ENCODE data around the gene MOK. TPM values are rescaled to one million over a fixed set of nuclear protein-coding genes. Genes with fewer than 3 reads are reported as not detected.
A peak's percentile ranks its signal among the peaks of the same experiment; 100 is the strongest.
"Not testable (repeated sequence)": the region's sequence is repeated elsewhere in the genome, so short reads cannot be mapped to it uniquely, and the experiment has no call there.

MOK gene
- total RNA-seq, 1 experiment from 2014 or later: 98.9 TPM

- DNase-seq (ENCODE audit: low read depth, low spot score); in situ Hi-C loops (cut with HindIII; ENCODE audit: low pct_unique_long_range_greater_than_20kb, low sequenced_read_pairs): not testable (repeated sequence)
Measured at GRCh38 chr14:102298303-102299070, 6.5 kb downstream of the MOK start.

DNA sequence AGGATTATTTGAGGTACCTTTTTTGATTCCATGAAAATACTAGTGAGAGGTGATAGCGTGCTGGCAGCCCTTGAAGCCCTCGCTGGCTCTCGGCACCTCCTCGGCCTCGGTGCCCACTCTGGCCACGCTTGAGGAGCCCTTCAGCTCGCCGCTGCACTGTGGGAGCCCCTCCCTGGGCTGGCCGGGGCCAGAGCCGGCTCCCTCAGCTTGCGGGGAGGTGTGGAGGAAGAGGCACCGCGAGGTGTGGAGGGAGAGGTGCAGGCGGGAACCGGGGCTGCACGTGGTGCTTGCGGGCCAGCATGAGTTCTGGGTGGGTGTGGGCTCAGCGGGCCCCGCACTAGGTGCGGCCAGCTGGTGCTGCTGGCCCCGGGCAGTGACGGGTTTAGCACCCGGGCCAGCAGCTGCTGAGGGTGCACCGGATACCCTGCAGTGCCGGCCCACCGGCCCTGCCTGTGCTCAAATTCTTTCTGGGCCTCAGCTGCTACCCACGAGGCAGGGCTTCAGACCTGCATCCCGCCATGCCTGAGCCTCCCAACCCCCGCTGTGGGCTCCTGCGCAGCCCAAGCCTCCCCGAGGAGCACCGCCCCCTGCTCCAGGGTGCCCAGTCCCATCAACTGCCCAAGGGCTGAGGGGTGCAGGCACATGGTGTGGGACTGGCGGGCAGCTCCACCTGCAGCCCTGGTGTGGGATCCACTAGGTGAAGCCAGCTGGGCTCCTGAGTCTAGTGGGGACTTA lies 7.4 kb downstream of the MOK start:
- in situ Hi-C loops (cut with HindIII; ENCODE audit: low pct_unique_long_range_greater_than_20kb, low sequenced_read_pairs): no loop called here
- no peak for DNase-seq (ENCODE audit: low read depth, low spot score)

GRCh38 chr14:102295270-102295669 lies 9.7 kb downstream of the MOK start:
- DNase-seq (ENCODE audit: low read depth, low spot score): peak; percentile 66
- in situ Hi-C loops (cut with HindIII; ENCODE audit: low pct_unique_long_range_greater_than_20kb, low sequenced_read_pairs): no loop called here

GRCh38 chr14:102293781-102294180 lies 11.2 kb downstream of the MOK start:
- in situ Hi-C loops (cut with HindIII; ENCODE audit: low pct_unique_long_range_greater_than_20kb, low sequenced_read_pairs): no loop called here
- DNase-seq (ENCODE audit: low read depth, low spot score): no peak

- no peak for DNase-seq (ENCODE audit: low read depth, low spot score)
- in situ Hi-C loops (cut with HindIII; ENCODE audit: low pct_unique_long_range_greater_than_20kb, low sequenced_read_pairs): no loop called here
Measured at GRCh38 chr14:102292441-102292840, 12.5 kb downstream of the MOK start.

DNA sequence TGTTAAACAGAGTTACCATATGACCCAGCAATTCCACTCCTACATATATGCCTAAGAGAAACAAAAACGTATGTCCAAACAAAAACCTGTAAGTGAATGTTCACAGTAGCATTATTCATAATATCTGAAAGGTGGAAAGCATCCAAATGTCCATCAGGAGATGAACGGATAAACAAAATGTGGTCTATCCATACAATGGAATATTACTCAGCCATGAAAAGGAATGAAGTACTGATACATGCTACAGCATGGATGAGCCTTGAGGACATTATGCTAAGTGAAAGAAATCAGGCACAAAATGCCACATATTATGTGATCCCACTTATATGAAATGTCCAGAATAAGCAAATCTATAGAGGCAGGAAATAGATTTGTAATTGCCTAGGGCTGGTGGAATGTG lies 16.8 kb downstream of the MOK start:
- no peak for DNase-seq (ENCODE audit: low read depth, low spot score)
- in situ Hi-C loops (cut with HindIII; ENCODE audit: low pct_unique_long_range_greater_than_20kb, low sequenced_read_pairs): no loop called here

GRCh38 chr14:102285106-102285505 lies 19.9 kb downstream of the MOK start:
- no peak for DNase-seq (ENCODE audit: low read depth, low spot score)
- in situ Hi-C loops (cut with HindIII; ENCODE audit: low pct_unique_long_range_greater_than_20kb, low sequenced_read_pairs): no loop called here

DNA sequence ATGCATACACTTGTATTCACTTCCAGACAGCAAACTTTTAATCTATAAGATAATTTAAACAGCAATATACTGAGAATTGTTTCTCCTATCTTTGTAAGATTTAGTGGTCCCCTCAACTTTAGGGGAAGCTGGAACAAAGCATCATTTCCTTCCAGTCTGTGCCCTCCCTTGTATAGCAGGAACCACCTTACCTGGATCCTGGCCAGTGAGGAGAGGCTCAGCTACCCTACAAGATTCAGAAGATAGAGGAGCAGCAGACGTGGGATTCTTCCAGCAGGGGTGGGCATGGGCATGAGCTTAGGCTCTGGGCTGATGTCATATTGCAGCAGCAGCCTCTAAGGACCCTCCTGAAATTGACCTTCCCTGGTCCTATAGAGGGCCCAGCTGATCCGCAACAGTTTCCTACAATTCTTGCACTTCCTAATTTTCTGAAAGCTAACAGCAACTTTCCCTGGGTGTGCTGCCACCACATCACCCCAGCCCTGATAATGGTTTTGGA lies 21.3 kb downstream of the MOK start:
- DNase-seq (ENCODE audit: low read depth, low spot score): no peak
- in situ Hi-C loops (cut with HindIII; ENCODE audit: low pct_unique_long_range_greater_than_20kb, low sequenced_read_pairs): no loop called here

DNA sequence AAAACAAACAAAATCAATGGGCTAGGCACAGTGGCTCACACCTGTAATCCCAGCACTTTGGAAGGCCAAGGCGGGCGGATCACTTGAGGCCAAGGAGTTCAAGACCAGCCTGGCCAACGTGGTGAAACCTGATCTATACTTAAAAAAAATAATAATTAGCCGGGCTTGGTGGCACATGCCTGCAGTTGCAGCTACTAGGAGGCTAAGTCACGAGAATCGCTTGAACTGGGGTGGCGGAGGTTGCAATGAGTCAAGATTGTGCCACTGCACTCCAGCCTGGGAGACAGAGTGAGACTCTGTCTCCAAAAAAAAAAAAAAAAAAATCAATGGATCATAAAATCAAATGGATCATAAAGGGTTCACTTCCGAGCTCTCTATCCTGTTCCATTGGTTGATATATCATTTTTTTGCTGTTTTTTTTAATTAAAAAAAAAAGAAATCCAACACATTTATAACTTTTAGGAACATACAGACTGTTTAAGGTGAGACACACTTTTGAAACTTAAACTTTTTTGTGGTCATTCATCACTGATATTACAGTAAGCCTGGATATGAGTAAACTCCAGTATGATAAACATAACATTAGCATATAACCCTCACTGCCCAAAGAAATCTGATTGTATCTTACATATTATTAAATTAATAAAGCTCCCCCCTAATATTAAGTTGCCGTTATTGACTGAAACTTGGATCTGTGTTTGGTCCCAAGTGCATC lies 22.1 kb downstream of the MOK start:
- in situ Hi-C loops (cut with HindIII; ENCODE audit: low pct_unique_long_range_greater_than_20kb, low sequenced_read_pairs): no loop called here
- no peak for DNase-seq (ENCODE audit: low read depth, low spot score)

DNA sequence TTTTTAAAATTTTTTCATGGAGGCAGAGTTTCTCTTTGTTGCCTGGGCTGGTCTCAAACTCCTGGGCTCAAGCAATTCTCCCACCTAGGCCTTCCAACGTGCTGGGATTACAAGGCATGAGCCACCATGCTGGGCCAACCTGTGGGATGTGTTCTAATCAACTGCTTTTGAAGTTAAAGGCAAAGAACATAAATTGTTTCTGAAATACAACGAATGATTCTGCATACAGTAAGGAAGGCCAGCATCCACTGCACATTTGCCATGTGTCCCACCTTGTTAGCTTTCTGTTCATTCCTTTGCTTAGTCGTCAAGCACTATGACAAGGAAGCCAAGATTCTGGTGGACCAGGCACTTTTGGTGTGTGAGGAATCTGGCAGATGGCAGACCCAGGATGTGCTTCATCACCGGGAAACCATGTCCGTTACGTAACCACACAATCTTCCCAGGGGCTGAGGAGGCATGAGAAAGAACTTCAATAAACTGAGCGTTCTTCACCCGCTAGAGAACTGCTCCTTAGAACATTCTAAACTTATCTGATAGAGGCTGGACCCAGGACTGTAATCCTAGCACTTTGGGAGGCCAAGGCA lies 24.5 kb downstream of the MOK start:
- in situ Hi-C loops (cut with HindIII; ENCODE audit: low pct_unique_long_range_greater_than_20kb, low sequenced_read_pairs): no loop called here
- DNase-seq (ENCODE audit: low read depth, low spot score): no peak

- in situ Hi-C loops (cut with HindIII; ENCODE audit: low pct_unique_long_range_greater_than_20kb, low sequenced_read_pairs): no loop called here
- peak; percentile 14 for DNase-seq (ENCODE audit: low read depth, low spot score)
Measured at GRCh38 chr14:102279688-102280348, 25.1 kb downstream of the MOK start.

GRCh38 chr14:102279282-102279681 lies 25.7 kb downstream of the MOK start:
- no peak for DNase-seq (ENCODE audit: low read depth, low spot score)
- in situ Hi-C loops (cut with HindIII; ENCODE audit: low pct_unique_long_range_greater_than_20kb, low sequenced_read_pairs): no loop called here

DNA sequence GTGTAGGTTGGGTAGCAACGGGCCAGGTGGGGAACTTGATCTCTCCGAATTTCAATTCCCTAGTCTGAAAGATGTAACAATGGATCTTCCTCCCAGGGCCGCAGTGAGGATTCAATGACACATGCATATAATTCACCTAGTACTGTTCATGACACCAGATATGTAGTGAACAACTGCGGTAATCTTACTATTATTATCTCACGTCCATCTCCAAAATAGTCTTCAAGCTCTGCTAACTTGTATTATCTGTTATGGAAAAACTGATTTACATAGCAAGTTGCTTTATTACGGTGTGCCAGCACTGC lies 26.4 kb downstream of the MOK start:
- no peak for DNase-seq (ENCODE audit: low read depth, low spot score)
- in situ Hi-C loops (cut with HindIII; ENCODE audit: low pct_unique_long_range_greater_than_20kb, low sequenced_read_pairs): no loop called here

DNA sequence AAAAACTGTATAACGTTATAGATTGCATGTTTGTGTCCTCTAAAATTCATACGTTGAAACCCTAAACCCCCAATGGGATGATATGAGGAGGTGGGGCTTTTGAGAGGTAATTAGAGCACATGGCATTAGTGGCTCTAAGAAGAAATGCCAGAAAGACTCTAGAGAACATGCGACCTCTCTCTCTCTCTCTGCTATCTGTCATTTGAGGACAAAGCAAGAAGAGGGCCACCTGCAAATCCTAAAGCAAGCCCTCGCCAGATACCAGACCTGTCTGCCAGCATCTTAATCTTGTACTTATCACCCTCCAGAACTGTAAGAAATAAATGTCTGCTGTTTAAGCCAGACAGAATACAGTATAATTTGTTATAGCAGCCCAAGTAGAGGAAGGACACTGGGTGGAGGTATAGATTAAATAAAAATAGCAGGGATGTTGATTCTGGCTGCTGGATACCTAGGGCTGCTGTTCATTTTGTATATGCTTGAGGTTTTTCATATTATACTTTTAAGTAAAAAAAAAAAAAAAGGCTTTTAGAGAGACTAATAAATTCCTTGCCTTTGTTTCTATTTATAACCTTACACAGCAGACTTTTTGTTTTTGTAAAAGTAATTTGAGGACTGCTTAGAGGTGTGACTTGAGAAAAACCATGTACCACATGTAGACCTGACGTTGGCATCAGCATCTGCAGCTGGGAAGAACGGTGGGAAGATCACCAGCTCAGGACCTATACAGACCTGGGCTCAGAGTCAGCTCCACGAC lies 26.9 kb downstream of the MOK start:
- in situ Hi-C loops (cut with HindIII; ENCODE audit: low pct_unique_long_range_greater_than_20kb, low sequenced_read_pairs): no loop called here
- DNase-seq (ENCODE audit: low read depth, low spot score): no peak

- DNase-seq (ENCODE audit: low read depth, low spot score): no peak
- in situ Hi-C loops (cut with HindIII; ENCODE audit: low pct_unique_long_range_greater_than_20kb, low sequenced_read_pairs): no loop called here
Measured at GRCh38 chr14:102275866-102276265, 29.1 kb downstream of the MOK start.

DNA sequence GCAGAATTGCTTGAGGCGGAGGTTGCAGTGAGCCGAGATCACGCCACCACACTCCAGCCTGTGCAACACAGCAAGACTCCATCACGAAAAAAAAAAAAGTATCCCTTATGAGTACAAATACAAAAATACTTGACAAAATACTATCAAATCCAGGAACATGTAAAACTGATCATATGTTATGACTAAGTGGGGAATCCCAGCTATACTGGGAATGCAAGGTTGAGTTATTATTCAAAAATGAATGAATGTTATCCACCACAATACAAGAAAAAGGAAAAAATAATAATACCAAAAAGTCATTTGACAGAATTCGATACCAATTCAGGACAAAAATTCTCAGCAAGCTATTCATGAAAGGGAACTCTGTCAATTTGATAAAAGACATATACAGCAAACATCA lies 32.6 kb downstream of the MOK start:
- in situ Hi-C loops (cut with HindIII; ENCODE audit: low pct_unique_long_range_greater_than_20kb, low sequenced_read_pairs): no loop called here
- DNase-seq (ENCODE audit: low read depth, low spot score): no peak

GRCh38 chr14:102264775-102265174 lies 40.2 kb downstream of the MOK start:
- DNase-seq (ENCODE audit: low read depth, low spot score): peak; percentile 11
- in situ Hi-C loops (cut with HindIII; ENCODE audit: low pct_unique_long_range_greater_than_20kb, low sequenced_read_pairs): no loop called here
